ENCODE results near the gene TMEM232.

TMEM232 gene

GRCh38 chr5:110398951-110399350, 327.5 kb downstream of the TMEM232 start:
- DNase-seq (ENCODE audit: insufficient read length, low spot score) (no peak), FAIRE-seq (no peak)
- TF ChIP-seq CTCF (IDR thresholded peaks at IDR 0.05; ENCODE audit: insufficient read depth, missing control alignments): no peak

DNA sequence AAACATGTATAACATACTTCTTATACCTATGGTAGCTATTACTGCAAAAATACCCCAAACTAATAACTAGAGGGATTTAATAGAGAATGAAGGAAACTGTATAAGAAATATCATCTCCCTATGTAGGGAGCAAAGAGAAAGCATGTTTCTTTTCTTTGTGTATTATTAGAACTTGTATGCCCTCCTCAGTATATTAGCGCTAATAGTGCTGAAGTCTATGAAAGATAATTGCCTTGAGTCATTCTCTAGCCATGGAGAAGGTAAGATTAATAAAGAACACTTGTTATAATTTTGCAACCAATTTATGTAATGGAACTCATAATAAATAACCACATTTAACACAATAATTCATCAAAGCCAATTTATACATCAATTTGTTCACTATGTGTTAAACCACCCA, 329.2 kb downstream of the TMEM232 start:
- no peak for TF ChIP-seq CTCF (IDR thresholded peaks at IDR 0.05; ENCODE audit: insufficient read depth, missing control alignments)
- FAIRE-seq (no peak), DNase-seq (ENCODE audit: insufficient read length, low spot score) (no peak)

DNA sequence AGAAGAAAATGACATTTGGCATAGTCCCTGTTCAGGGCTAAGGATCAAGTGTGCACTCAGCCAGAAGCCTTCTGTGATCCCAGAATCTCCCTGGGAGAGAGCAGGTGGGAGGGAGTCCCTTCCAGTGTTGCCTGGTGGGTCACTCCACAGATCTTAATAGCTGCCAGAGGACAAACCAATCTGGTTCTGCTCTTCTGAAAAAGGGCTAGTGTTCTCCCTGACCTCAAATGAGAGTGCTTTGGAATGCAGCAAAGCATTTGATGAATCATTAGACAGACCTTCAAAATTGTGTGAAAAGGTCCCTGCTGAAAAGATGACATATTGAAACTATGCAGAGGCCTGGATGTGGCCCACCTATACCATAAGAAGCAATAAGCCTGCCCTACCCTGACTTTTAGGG, 339.7 kb downstream of the TMEM232 start:
- no peak for DNase-seq (ENCODE audit: insufficient read length, low spot score)
- no peak for FAIRE-seq
- TF ChIP-seq CTCF (IDR thresholded peaks at IDR 0.05; ENCODE audit: insufficient read depth, missing control alignments): no peak

GRCh38 chr5:110383231-110383630, 343.2 kb downstream of the TMEM232 start:
- TF ChIP-seq CTCF (IDR thresholded peaks at IDR 0.05; ENCODE audit: insufficient read depth, missing control alignments): no peak
- FAIRE-seq (no peak), DNase-seq (ENCODE audit: insufficient read length, low spot score) (no peak)

GRCh38 chr5:110377943-110378342, 348.5 kb downstream of the TMEM232 start:
- DNase-seq (ENCODE audit: insufficient read length, low spot score) (no peak), FAIRE-seq (no peak)
- no peak for TF ChIP-seq CTCF (IDR thresholded peaks at IDR 0.05; ENCODE audit: insufficient read depth, missing control alignments)

GRCh38 chr5:110377361-110377760, 349.1 kb downstream of the TMEM232 start:
- FAIRE-seq (no peak), DNase-seq (ENCODE audit: insufficient read length, low spot score) (no peak)

More at GRCh38 chr5:110377361-110377760, 349.1 kb downstream of the TMEM232 start:
- TF ChIP-seq CTCF (IDR thresholded peaks at IDR 0.05; ENCODE audit: insufficient read depth, missing control alignments): no peak

All from D721Med (cell line).